Endothelial cell of umbilical vein (primary cell): ENCODE data around the gene OR2F2. TPM values are rescaled to one million over a fixed set of nuclear protein-coding genes. Genes with fewer than 3 reads are reported as not detected.

Experiments
- BruUV-seq: library from RNA; stranded (reverse); fragments of 400-500 nt; replicated peaks from 2 replicates; lab custom pipeline; 2021; lab: Mats Ljungman, UMichigan
- CTCF ChIA-PET: fragments of 300-600, 350-600 bp; sonication (Branson Sonifier 250); formaldehyde crosslinking; loops from one replicate; lab custom pipeline; 2021; ENCODE audit warnings: antibody characterized with exemption, inconsistent platforms; lab: Charles Lee
- POLR2A ChIA-PET: fragments of 300-600, 350-600 bp; sonication (Branson Sonifier 250); formaldehyde crosslinking; loops from one replicate; lab custom pipeline; 2021; ENCODE audit warnings: antibody characterized with exemption, inconsistent platforms; lab: Charles Lee
- DNase-seq: peaks from one replicate; pipeline ENCODE4 v3.0.0-alpha.2; 2011; ENCODE audit warnings: low read depth, low spot score
- FAIRE-seq: peaks from 2 replicates; lab custom pipeline; 2011; peaks lifted over from hg19 to GRCh38; lab: Jason Lieb, UNC
- H2AFZ ChIP-seq: 2 replicates; pipeline ENCODE4 v1.6.0; 2012; ENCODE audit warnings: low read depth, low read length, control low read depth, inconsistent platforms
- H3K27ac ChIP-seq: 2 replicates; pipeline ENCODE4 v1.5.1; 2011; ENCODE audit warnings: low read depth, mild to moderate bottlenecking, control low read depth, low read length, moderate library complexity; ENCODE audit not compliant: insufficient read depth
- H3K27me3 ChIP-seq, 2 experiments: 2 replicates each; pipeline versions ENCODE4 v1.6.0 to v1.6.1; 2011; ENCODE audit warnings: low read length in 2 of 2, mixed read lengths in 1 of 2; ENCODE audit not compliant: control insufficient read depth in 2 of 2, insufficient read depth in 2 of 2
- H3K36me3 ChIP-seq, 2 experiments: 2 replicates in 1 of 2; 3 replicates in 1 of 2; pipeline ENCODE4 v1.5.1; 2011; ENCODE audit warnings: low read length in 2 of 2, mild to moderate bottlenecking in 1 of 2, moderate library complexity in 1 of 2; ENCODE audit not compliant: control insufficient read depth in 2 of 2, insufficient read depth in 2 of 2; ENCODE audit errors: extremely low read depth in 1 of 2
- H3K4me1 ChIP-seq: 3 replicates; pipeline ENCODE4 v1.5.1; 2011; ENCODE audit warnings: mild to moderate bottlenecking, low read length; ENCODE audit not compliant: control insufficient read depth, insufficient read depth; ENCODE audit errors: extremely low read depth
- H3K4me2 ChIP-seq: 2 replicates; pipeline ENCODE4 v1.6.1; 2011; ENCODE audit warnings: low read length, control low read depth, mixed read lengths; ENCODE audit not compliant: insufficient read depth
- H3K4me3 ChIP-seq, 3 experiments: fragments of 200-600 bp in 1 of 3; sonication (generic), shearing (Covaris generic) in 1 of 3; replicated peaks in 1 of 3; 2 replicates each; pipeline ENCODE4 v1.5.1; 2011 to 2016; ENCODE audit warnings: control low read depth in 3 of 3, low read length in 3 of 3, mild to moderate bottlenecking in 2 of 3, inconsistent platforms in 1 of 3, low read depth in 1 of 3, moderate library complexity in 1 of 3; ENCODE audit not compliant: insufficient read depth in 1 of 3
- H3K79me2 ChIP-seq: 2 replicates; pipeline ENCODE4 v1.6.0; 2012; ENCODE audit warnings: low read length, inconsistent platforms; ENCODE audit not compliant: control insufficient read depth, insufficient read depth
- H3K9ac ChIP-seq: replicated peaks from 2 replicates; pipeline ENCODE3; 2011; ENCODE audit warnings: low read length, control low read depth; ENCODE audit not compliant: insufficient read depth; ENCODE audit errors: extremely low read depth
- H3K9me1 ChIP-seq: replicated peaks from 3 replicates; pipeline ENCODE4 v1.6.0; 2011; ENCODE audit warnings: mild to moderate bottlenecking, low read length; ENCODE audit not compliant: control insufficient read depth, insufficient read depth; ENCODE audit errors: extremely low read depth
- H3K9me3 ChIP-seq: replicated peaks from 2 replicates; pipeline ENCODE4 v1.5.1; 2012; ENCODE audit warnings: low read length, inconsistent platforms; ENCODE audit not compliant: control insufficient read depth, insufficient read depth
- H4K20me1 ChIP-seq: replicated peaks from 2 replicates; pipeline ENCODE3; 2011; ENCODE audit warnings: mild to moderate bottlenecking, low read length; ENCODE audit not compliant: control insufficient read depth, insufficient read depth; ENCODE audit errors: extremely low read depth
- POLR2A ChIP-seq: IDR thresholded peaks from 2 replicates; pipeline ENCODE4 v1.6.1; 2012; ENCODE audit warnings: low read depth, mild to moderate bottlenecking, control low read depth, low read length
- POLR2AphosphoS5 ChIP-seq: IDR thresholded peaks from 2 replicates; pipeline ENCODE4 v1.6.1; 2012; ENCODE audit warnings: low read depth, mild to moderate bottlenecking, control low read depth, low read length, moderate library complexity; ENCODE audit not compliant: insufficient read depth
- dilution Hi-C: fragments of 300-500 bp; cut with MboI; formaldehyde crosslinking; loops from one replicate; pipeline ENCODE4 v1.15.0; 2019; ENCODE audit warnings: low sequenced_read_pairs; ENCODE audit not compliant: extremely low pct_ligation_motif_present
- intact Hi-C: fragments of 100-400 bp; cut with micrococcal nuclease; formaldehyde crosslinking; loops from one replicate; pipeline ENCODE4 v1.10.0; 2022
- polyA plus RNA-seq, 4 experiments: library from polyadenylated mRNA; depleted of rRNA in 3 of 4; stranded (reverse) in 3 of 4; unstranded in 1 of 4; fragments of >200 nt; gene quantifications; 2 replicates each; pipeline versions ENCODE4 v1.2.1 to v1.2.3, GENCODE V29; 2011 to 2012; ENCODE audit warnings: missing spikeins in 1 of 4
- total RNA-seq: library from RNA; stranded (reverse); gene quantifications from 2 replicates; pipeline ENCODE4 v1.2.3, GENCODE V29; 2021
- TF ChIP-seq, protein P1 (sequence below): IDR thresholded peaks from 2 replicates; pipeline ENCODE4 v1.6.1; 2011; ENCODE audit not compliant: insufficient read depth, insufficient read length

Gene OR2F2
- total and polyA plus RNA-seq, 2 donors (not counting 3 experiments of a cell fraction or from before 2014, with no cell fraction given), result not detected

DNA sequence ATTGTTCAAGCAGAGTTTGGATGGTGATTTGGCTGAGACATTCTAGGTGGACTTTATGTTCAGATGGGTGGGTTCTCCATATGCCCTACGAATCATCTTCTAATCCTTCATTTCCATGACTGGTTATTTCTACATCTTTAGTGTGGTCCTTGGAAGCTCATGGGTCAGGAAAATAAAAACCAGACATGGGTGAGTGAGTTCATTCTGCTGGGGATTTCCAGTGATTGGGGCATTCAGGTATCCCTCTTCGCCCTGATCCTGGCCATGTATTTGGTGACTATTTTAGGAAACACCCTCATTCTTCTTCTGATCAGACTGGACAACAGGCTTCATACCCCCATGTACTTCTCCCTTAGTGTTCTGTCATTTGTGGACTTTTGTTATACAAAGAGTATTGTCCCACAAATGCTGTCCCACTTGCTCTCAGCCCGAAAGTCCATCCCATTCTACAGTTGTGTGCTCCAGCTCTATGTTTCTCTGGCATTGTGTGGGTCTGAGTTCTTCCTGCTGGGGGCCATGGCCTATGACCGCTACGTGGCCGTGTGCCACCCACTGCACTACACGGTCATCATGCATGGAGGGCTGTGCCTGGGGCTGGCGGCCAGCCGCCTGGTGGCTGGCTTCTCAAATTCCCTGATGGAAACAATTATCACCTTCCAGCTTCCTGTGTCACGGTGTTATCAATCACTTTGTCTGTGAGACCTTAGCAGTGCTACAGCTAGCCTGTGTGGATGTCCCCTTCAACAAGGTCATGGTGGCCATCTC lies 45.9 kb downstream of the OR2F2 start:
- FAIRE-seq (no peak), DNase-seq (no peak)
- intact Hi-C loops, result no loop called here
- Histone ChIP-seq H3K36me3 (no peaks in the 10 kb centered on the region), H3K4me1 (peaks cover 18% of the 10 kb centered on the region), H2AFZ (no peak overlapping the region), H3K27me3 (no peaks in the 10 kb centered on the region), H3K27ac (no peak overlapping the region), H3K9me3 (no peaks in the 10 kb centered on the region), H3K9me1 (no peaks in the 10 kb centered on the region), H4K20me1 (no peaks in the 10 kb centered on the region), H3K79me2 (no peaks in the 10 kb centered on the region), H3K9ac (no peak overlapping the region), H3K4me2 (no peak overlapping the region), H3K4me3 (no peak overlapping the region)
- ChIA-PET CTCF (no interaction called here), POLR2A (no interaction called here)
- BruUV-seq, result no TSS peak
- dilution Hi-C loops, result no loop called here
- TF ChIP-seq POLR2AphosphoS5, result no peak
- TF ChIP-seq POLR2A, result no peak

DNA sequence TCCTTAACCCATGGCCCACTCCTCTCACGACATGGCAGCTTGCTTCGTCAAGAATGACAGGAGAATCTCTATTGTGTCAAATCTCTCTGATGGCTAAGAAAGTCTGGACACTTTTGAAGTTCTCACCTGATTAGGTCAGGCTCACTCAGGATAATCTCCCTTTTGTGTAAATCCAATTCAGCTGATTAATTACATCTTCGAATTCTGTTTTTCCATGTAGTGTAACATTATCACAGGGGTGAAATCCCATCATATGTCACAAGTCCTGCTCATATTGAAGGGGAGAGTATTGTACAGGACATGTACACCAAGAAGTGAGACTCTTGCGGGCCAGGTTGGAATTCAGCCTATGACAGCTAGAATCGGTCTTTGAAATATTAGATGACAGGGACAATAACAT lies 48.9 kb downstream of the OR2F2 start:
- POLR2A ChIA-PET, result no interaction called here
- BruUV-seq, result no TSS peak
- FAIRE-seq, result no peak

More for the DNA sequence above, 48.9 kb downstream of the OR2F2 start:
- intact Hi-C loops (no loop called here), dilution Hi-C loops (no loop called here)
- H3K4me3 ChIP-seq, result no peak overlapping the region
- no peak overlapping the region for H3K9ac ChIP-seq
- no peaks in the 10 kb centered on the region for H3K27me3 ChIP-seq
- H3K9me1 ChIP-seq, result peaks cover 2% of the 10 kb centered on the region
- no peaks in the 10 kb centered on the region for H4K20me1 ChIP-seq
- H3K36me3 ChIP-seq, result no peaks in the 10 kb centered on the region
- H3K79me2 ChIP-seq, result no peaks in the 10 kb centered on the region
- no peaks in the 10 kb centered on the region for H3K9me3 ChIP-seq
- H3K4me2 ChIP-seq, result no peak overlapping the region
- DNase-seq, result no peak
- CTCF ChIA-PET, result interaction anchor here (1.4 kb wide), 1 partner anchor 11 kb away, joined by 4 read pairs; no protein-coding TSS in a partner anchor
- H3K4me1 ChIP-seq, result peaks cover 13% of the 10 kb centered on the region
- H3K27ac ChIP-seq, result no peak overlapping the region
- H2AFZ ChIP-seq, result no peak overlapping the region
- TF ChIP-seq, protein P1, sequence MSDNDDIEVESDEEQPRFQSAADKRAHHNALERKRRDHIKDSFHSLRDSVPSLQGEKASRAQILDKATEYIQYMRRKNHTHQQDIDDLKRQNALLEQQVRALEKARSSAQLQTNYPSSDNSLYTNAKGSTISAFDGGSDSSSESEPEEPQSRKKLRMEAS, result no peak

Other genes starting within 250 kb of the OR2F2 start
- gene CTAGE6, start 177.5 kb upstream of the OR2F2 start, total RNA-seq, result 0.40 TPM in 1 of 2 replicates, not detected in the other
- gene CTAGE6, start 177.5 kb upstream of the OR2F2 start, polyA plus RNA-seq, result not detected in 2 replicates
- 48.3 and 51.2 TPM in 2 replicates for gene TCAF1, start 33.1 kb upstream of the OR2F2 start, total RNA-seq
- 21.0 and 29.0 TPM in 2 replicates for gene TCAF1, start 33.1 kb upstream of the OR2F2 start, polyA plus RNA-seq
- gene OR2F1, start 19.6 kb downstream of the OR2F2 start, total RNA-seq, result not detected in 2 replicates
- not detected in 2 replicates for gene OR2F1, start 19.6 kb downstream of the OR2F2 start, polyA plus RNA-seq
- not detected in 2 replicates for gene OR6B1, start 65.1 kb downstream of the OR2F2 start, total RNA-seq
- not detected in 2 replicates for gene OR6B1, start 65.1 kb downstream of the OR2F2 start, polyA plus RNA-seq
- gene OR2A5, start 113.7 kb downstream of the OR2F2 start, total RNA-seq, result not detected in 2 replicates
- gene OR2A5, start 113.7 kb downstream of the OR2F2 start, polyA plus RNA-seq, result not detected in 2 replicates
- not detected in 2 replicates for gene OR2A25, start 134.6 kb downstream of the OR2F2 start, total RNA-seq
- not detected in 2 replicates for gene OR2A25, start 134.6 kb downstream of the OR2F2 start, polyA plus RNA-seq
- not detected in 2 replicates for gene OR2A12, start 151.0 kb downstream of the OR2F2 start, total RNA-seq
- gene OR2A12, start 151.0 kb downstream of the OR2F2 start, polyA plus RNA-seq, result not detected in 2 replicates
- gene OR2A2, start 174.3 kb downstream of the OR2F2 start, total RNA-seq, result not detected in 2 replicates
- gene OR2A2, start 174.3 kb downstream of the OR2F2 start, polyA plus RNA-seq, result not detected in 2 replicates
- gene OR2A14, start 187.9 kb downstream of the OR2F2 start, total RNA-seq, result not detected in 2 replicates
- not detected in 2 replicates for gene OR2A14, start 187.9 kb downstream of the OR2F2 start, polyA plus RNA-seq
- 0.30 TPM in 1 of 2 replicates, not detected in the other for gene CTAGE4, start 248.2 kb downstream of the OR2F2 start, total RNA-seq
- 0.03 and 0.04 TPM in 2 replicates for gene CTAGE4, start 248.2 kb downstream of the OR2F2 start, polyA plus RNA-seq